ENCODE measurements around the gene PAFAH1B1.

DNA sequence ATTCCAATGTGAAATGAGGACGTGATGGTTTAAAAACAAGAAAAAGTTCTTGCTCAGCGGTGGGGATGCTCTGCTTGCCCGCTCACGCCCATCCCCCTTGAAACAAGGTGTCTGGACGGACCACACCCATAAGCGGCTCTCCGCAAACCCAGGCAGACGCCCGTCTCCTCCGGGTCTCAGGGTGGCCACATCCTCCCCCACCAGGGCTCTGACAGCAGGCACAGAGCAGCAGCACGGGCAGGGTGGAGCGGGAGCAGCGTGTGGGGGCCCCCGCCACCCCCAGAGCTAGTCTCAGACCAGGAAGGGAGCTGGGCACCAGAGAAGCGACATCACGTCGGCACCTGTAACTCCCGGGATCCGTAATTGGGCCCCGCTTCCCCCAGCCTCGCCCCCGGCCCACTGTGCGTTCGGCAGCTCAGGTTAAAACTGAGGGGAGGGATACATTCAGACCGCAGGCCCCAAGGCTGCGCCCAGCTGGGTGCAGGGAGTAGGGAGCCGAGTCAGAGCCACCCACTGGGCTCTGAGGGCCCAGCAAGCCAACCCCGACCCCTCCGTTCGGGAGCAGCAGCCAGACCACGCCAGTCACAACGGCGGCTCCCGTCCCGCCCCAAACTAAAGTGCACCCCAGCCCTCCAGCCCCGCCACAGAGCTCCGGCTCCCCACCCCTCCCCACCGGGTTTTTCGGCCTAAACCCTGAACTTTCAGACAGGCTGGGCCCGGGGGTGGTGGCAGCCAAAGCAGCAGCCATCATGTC lies 96.1 kb downstream of the PAFAH1B1 start:
- TF ChIP-seq, protein P1, sequence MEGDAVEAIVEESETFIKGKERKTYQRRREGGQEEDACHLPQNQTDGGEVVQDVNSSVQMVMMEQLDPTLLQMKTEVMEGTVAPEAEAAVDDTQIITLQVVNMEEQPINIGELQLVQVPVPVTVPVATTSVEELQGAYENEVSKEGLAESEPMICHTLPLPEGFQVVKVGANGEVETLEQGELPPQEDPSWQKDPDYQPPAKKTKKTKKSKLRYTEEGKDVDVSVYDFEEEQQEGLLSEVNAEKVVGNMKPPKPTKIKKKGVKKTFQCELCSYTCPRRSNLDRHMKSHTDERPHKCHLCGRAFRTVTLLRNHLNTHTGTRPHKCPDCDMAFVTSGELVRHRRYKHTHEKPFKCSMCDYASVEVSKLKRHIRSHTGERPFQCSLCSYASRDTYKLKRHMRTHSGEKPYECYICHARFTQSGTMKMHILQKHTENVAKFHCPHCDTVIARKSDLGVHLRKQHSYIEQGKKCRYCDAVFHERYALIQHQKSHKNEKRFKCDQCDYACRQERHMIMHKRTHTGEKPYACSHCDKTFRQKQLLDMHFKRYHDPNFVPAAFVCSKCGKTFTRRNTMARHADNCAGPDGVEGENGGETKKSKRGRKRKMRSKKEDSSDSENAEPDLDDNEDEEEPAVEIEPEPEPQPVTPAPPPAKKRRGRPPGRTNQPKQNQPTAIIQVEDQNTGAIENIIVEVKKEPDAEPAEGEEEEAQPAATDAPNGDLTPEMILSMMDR (IDR thresholded peaks at IDR 0.05; ENCODE audit: low read depth, low read length) = no peak
- no peak for TF ChIP-seq EZH2phosphoT487 (IDR thresholded peaks at IDR 0.05; ENCODE audit: low read depth)

Data from OCI-LY3 (cell line).